ENCODE results near the gene DYRK2. TPM values are rescaled to one million over a fixed set of nuclear protein-coding genes. Genes with fewer than 3 reads are reported as not detected.

DYRK2 gene
- total and polyA plus RNA-seq, 2 experiments from 2014 or later, result 7.1 to 34.1 TPM

DNA sequence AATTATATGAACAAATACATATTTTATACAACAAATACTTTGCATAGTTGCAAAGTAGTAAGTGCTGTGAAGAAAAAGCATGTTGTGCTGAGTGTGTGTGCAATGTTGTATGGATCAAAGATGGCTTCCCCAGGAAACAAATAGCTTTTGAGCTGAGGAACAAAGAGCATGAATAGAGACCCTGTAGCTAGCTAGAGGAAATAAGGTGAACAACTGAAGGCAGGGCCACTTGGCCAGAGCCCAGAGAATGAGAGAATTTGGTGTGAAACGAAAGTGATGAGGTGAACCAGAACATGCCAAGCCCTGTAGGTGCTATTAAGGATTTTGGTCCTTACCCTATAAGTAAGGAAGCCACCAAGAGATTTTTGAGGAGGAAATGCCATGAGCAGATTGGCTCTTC, 17.1 kb downstream of the DYRK2 start:
- no peak overlapping the region for H3K4me3 Mint-ChIP-seq
- H3K9me3 Mint-ChIP-seq, result no peaks in the 10 kb centered on the region; the same call in 2 of the 3 replicates
- no peaks in the 10 kb centered on the region for H3K27me3 ChIP-seq (ENCODE audit: insufficient read depth)
- H3F3A ChIP-seq (replicated peaks; ENCODE audit: low read depth), result no peaks in the 10 kb centered on the region
- TF ChIP-seq STAT1 (IDR thresholded peaks at IDR 0.05; ENCODE audit: unreplicated experiment), result no peak
- TF ChIP-seq POLR2AphosphoS5 (IDR thresholded peaks at IDR 0.05; ENCODE audit: low read depth), result no peak
- TF ChIP-seq, protein P1, sequence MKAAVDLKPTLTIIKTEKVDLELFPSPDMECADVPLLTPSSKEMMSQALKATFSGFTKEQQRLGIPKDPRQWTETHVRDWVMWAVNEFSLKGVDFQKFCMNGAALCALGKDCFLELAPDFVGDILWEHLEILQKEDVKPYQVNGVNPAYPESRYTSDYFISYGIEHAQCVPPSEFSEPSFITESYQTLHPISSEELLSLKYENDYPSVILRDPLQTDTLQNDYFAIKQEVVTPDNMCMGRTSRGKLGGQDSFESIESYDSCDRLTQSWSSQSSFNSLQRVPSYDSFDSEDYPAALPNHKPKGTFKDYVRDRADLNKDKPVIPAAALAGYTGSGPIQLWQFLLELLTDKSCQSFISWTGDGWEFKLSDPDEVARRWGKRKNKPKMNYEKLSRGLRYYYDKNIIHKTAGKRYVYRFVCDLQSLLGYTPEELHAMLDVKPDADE (IDR thresholded peaks at IDR 0.05), result no peak
- TF ChIP-seq ZNF331 (CRISPR knock-in tag; IDR thresholded peaks at IDR 0.05; ENCODE audit: low read depth), result no peak
- TF ChIP-seq, protein P2, sequence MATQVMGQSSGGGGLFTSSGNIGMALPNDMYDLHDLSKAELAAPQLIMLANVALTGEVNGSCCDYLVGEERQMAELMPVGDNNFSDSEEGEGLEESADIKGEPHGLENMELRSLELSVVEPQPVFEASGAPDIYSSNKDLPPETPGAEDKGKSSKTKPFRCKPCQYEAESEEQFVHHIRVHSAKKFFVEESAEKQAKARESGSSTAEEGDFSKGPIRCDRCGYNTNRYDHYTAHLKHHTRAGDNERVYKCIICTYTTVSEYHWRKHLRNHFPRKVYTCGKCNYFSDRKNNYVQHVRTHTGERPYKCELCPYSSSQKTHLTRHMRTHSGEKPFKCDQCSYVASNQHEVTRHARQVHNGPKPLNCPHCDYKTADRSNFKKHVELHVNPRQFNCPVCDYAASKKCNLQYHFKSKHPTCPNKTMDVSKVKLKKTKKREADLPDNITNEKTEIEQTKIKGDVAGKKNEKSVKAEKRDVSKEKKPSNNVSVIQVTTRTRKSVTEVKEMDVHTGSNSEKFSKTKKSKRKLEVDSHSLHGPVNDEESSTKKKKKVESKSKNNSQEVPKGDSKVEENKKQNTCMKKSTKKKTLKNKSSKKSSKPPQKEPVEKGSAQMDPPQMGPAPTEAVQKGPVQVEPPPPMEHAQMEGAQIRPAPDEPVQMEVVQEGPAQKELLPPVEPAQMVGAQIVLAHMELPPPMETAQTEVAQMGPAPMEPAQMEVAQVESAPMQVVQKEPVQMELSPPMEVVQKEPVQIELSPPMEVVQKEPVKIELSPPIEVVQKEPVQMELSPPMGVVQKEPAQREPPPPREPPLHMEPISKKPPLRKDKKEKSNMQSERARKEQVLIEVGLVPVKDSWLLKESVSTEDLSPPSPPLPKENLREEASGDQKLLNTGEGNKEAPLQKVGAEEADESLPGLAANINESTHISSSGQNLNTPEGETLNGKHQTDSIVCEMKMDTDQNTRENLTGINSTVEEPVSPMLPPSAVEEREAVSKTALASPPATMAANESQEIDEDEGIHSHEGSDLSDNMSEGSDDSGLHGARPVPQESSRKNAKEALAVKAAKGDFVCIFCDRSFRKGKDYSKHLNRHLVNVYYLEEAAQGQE (IDR thresholded peaks at IDR 0.05; ENCODE audit: unreplicated experiment), result no peak
- TF ChIP-seq JUNB (IDR thresholded peaks at IDR 0.05; ENCODE audit: unreplicated experiment), result no peak
- no peak for TF ChIP-seq ZNF114 (CRISPR knock-in tag; IDR thresholded peaks at IDR 0.05)
- TF ChIP-seq, protein P3, sequence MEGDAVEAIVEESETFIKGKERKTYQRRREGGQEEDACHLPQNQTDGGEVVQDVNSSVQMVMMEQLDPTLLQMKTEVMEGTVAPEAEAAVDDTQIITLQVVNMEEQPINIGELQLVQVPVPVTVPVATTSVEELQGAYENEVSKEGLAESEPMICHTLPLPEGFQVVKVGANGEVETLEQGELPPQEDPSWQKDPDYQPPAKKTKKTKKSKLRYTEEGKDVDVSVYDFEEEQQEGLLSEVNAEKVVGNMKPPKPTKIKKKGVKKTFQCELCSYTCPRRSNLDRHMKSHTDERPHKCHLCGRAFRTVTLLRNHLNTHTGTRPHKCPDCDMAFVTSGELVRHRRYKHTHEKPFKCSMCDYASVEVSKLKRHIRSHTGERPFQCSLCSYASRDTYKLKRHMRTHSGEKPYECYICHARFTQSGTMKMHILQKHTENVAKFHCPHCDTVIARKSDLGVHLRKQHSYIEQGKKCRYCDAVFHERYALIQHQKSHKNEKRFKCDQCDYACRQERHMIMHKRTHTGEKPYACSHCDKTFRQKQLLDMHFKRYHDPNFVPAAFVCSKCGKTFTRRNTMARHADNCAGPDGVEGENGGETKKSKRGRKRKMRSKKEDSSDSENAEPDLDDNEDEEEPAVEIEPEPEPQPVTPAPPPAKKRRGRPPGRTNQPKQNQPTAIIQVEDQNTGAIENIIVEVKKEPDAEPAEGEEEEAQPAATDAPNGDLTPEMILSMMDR (conservative IDR thresholded peaks at IDR 0.05; ENCODE audit: low read depth in 2 of 2), result no peak
- TF ChIP-seq, protein P4, sequence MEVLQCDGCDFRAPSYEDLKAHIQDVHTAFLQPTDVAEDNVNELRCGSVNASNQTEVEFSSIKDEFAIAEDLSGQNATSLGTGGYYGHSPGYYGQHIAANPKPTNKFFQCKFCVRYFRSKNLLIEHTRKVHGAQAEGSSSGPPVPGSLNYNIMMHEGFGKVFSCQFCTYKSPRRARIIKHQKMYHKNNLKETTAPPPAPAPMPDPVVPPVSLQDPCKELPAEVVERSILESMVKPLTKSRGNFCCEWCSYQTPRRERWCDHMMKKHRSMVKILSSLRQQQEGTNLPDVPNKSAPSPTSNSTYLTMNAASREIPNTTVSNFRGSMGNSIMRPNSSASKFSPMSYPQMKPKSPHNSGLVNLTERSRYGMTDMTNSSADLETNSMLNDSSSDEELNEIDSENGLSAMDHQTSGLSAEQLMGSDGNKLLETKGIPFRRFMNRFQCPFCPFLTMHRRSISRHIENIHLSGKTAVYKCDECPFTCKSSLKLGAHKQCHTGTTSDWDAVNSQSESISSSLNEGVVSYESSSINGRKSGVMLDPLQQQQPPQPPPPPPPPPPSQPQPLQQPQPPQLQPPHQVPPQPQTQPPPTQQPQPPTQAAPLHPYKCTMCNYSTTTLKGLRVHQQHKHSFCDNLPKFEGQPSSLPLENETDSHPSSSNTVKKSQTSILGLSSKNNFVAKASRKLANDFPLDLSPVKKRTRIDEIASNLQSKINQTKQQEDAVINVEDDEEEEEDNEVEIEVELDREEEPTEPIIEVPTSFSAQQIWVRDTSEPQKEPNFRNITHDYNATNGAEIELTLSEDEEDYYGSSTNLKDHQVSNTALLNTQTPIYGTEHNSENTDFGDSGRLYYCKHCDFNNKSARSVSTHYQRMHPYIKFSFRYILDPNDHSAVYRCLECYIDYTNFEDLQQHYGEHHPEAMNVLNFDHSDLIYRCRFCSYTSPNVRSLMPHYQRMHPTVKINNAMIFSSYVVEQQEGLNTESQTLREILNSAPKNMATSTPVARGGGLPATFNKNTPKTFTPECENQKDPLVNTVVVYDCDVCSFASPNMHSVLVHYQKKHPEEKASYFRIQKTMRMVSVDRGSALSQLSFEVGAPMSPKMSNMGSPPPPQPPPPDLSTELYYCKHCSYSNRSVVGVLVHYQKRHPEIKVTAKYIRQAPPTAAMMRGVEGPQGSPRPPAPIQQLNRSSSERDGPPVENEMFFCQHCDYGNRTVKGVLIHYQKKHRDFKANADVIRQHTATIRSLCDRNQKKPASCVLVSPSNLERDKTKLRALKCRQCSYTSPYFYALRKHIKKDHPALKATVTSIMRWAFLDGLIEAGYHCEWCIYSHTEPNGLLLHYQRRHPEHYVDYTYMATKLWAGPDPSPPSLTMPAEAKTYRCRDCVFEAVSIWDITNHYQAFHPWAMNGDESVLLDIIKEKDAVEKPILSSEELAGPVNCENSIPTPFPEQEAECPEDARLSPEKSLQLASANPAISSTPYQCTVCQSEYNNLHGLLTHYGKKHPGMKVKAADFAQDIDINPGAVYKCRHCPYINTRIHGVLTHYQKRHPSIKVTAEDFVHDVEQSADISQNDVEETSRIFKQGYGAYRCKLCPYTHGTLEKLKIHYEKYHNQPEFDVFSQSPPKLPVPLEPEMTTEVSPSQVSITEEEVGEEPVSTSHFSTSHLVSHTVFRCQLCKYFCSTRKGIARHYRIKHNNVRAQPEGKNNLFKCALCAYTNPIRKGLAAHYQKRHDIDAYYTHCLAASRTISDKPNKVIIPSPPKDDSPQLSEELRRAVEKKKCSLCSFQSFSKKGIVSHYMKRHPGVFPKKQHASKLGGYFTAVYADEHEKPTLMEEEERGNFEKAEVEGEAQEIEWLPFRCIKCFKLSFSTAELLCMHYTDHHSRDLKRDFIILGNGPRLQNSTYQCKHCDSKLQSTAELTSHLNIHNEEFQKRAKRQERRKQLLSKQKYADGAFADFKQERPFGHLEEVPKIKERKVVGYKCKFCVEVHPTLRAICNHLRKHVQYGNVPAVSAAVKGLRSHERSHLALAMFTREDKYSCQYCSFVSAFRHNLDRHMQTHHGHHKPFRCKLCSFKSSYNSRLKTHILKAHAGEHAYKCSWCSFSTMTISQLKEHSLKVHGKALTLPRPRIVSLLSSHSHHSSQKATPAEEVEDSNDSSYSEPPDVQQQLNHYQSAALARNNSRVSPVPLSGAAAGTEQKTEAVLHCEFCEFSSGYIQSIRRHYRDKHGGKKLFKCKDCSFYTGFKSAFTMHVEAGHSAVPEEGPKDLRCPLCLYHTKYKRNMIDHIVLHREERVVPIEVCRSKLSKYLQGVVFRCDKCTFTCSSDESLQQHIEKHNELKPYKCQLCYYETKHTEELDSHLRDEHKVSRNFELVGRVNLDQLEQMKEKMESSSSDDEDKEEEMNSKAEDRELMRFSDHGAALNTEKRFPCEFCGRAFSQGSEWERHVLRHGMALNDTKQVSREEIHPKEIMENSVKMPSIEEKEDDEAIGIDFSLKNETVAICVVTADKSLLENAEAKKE (CRISPR knock-in tag; IDR thresholded peaks at IDR 0.05), result no peak
- no peak for TF ChIP-seq CREB1 (CRISPR knock-in tag; IDR thresholded peaks at IDR 0.05; ENCODE audit: low read depth)
- no peak for TF ChIP-seq EZH2 (IDR thresholded peaks at IDR 0.05; ENCODE audit: low read depth, unreplicated experiment)
- TF ChIP-seq NANOG (IDR thresholded peaks at IDR 0.05; ENCODE audit: borderline replicate concordance), result no peak
- TF ChIP-seq EZH2phosphoT487 (IDR thresholded peaks at IDR 0.05; ENCODE audit: unreplicated experiment), result no peak
- H3K4me3 ChIP-seq, result no peak overlapping the region
- ATAC-seq (peak; percentile 55), DNase-seq (ENCODE audit: low spot score) (no peak)
- H3K36me3 Mint-ChIP-seq (ENCODE audit: low read depth), result peaks cover 5% of the 10 kb centered on the region; the same call in 1 of the 3 replicates
- H3K4me1 ChIP-seq (ENCODE audit: insufficient read depth), result peaks cover 5% of the 10 kb centered on the region; the same call in 1 of the 2 replicates
- H3K4me1 Mint-ChIP-seq, result peaks cover 23% of the 10 kb centered on the region; the same call in 2 of the 3 replicates
- H3K27ac ChIP-seq (ENCODE audit: low read depth), result no peak overlapping the region
- H2AFZ ChIP-seq, result no peak overlapping the region
- H3K36me3 ChIP-seq (ENCODE audit: insufficient read depth), result no peaks in the 10 kb centered on the region
- H3K4me2 ChIP-seq, result no peak overlapping the region
- H3K9me2 ChIP-seq (ENCODE audit: insufficient read depth), result no peaks in the 10 kb centered on the region
- H3K27ac Mint-ChIP-seq, result peak overlapping the region; percentile 43
- peaks cover 2% of the 10 kb centered on the region for H3K27me3 Mint-ChIP-seq (ENCODE audit: insufficient read depth, low read depth, poor library complexity)
- H4K20me1 ChIP-seq (replicated peaks; ENCODE audit: insufficient read depth), result peaks cover 4% of the 10 kb centered on the region; the same call in 1 of the 2 replicates
- H3K79me2 ChIP-seq (replicated peaks; ENCODE audit: insufficient read depth), result peaks cover 28% of the 10 kb centered on the region

Measured in GM23338 (cell line).